Ectodermal cell (in vitro differentiated cells): ENCODE measurements around the gene NDC1.

ENCODE experiments used
- H3K27ac ChIP-seq: 2 replicates; pipeline ENCODE4 v1.7.0; 2013; ENCODE audit warnings: mild to moderate bottlenecking, low read depth, low read length; ENCODE audit not compliant: insufficient read depth, poor library complexity, severe bottlenecking
- H3K27me3 ChIP-seq: 2 replicates; pipeline ENCODE4 v1.7.0; 2013; ENCODE audit warnings: mild to moderate bottlenecking, low read length; ENCODE audit not compliant: insufficient read depth, control insufficient read depth, poor library complexity, severe bottlenecking
- H3K36me3 ChIP-seq: one replicate; pipeline ENCODE4 v1.7.0; 2013; ENCODE audit warnings: low read length; ENCODE audit not compliant: control insufficient read depth, insufficient read depth
- H3K4me1 ChIP-seq: one replicate; pipeline ENCODE4 v1.7.0; 2013; ENCODE audit warnings: low read length; ENCODE audit not compliant: control insufficient read depth, insufficient read depth
- H3K4me3 ChIP-seq: 2 replicates; pipeline ENCODE4 v1.7.0; 2013; ENCODE audit warnings: low read depth, low read length, control low read depth; ENCODE audit not compliant: insufficient read depth
- H3K9me3 ChIP-seq: 2 replicates; pipeline ENCODE4 v1.7.0; 2013; ENCODE audit warnings: mild to moderate bottlenecking, low read length, moderate library complexity; ENCODE audit not compliant: control insufficient read depth
- WGBS, 2 experiments: methylation state at CpG; one replicate each; pipeline ENCODE4 v1.1.7; 2013; ENCODE audit warnings: missing lambda C conversion rate in 2 of 2; 5-methylcytosine and 5-hydroxymethylcytosine counted together

NDC1 gene

DNA sequence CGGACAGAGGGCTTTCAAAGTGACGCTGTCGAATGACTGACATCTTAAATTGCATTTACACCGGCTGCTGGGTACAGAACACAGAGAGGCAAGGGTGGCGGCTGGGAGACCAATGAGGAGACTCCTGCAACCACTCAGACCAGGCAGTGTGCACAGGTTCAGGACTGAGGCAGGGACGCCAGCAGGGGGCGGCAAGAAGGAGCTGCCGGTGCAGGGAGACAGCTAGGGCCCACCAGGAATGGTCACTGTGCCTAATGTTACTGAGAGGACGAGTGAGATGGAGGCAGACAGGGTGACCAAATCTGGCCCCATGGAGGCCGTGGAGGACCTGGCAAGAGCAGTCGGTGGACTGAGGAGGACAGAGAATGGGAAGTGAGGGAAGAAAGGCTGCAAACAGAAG lies 122.6 kb downstream of the NDC1 start:
- no peaks in the 10 kb centered on the region for H3K36me3 ChIP-seq
- no peaks in the 10 kb centered on the region for H3K4me1 ChIP-seq
- WGBS, 2 experiments: 61 to 63% methylated on average over 11 of the region's 11 CpGs
- no peaks in the 10 kb centered on the region for H3K9me3 ChIP-seq
- H3K27me3 ChIP-seq: no peaks in the 10 kb centered on the region
- no peak overlapping the region for H3K4me3 ChIP-seq
- no peak overlapping the region for H3K27ac ChIP-seq
